Activated CD4-positive, alpha-beta T cell treated with anti-CD3 and anti-CD28 coated beads, Interleukin-2, amount 10 ng/mL, durations not matched to agents 24 days and 14 days (primary cell): Measurements from ENCODE around the gene TDO2. TPM values are rescaled to one million over a fixed set of nuclear protein-coding genes. Genes with fewer than 3 reads are reported as not detected.

Source experiments
- DNase-seq: peaks from one replicate; pipeline ENCODE4 v3.0.0; 2022
- H3K27ac Mint-ChIP-seq: one replicate; pipeline ENCODE4 v1.8.0; 2022; ENCODE audit warnings: mild to moderate bottlenecking, mixed read lengths
- H3K27me3 Mint-ChIP-seq: one replicate; pipeline ENCODE4 v1.8.0; 2022; ENCODE audit warnings: mixed read lengths
- H3K36me3 Mint-ChIP-seq: one replicate; pipeline ENCODE4 v1.8.0; 2022; ENCODE audit warnings: low read depth, mild to moderate bottlenecking, mixed read lengths
- H3K4me1 Mint-ChIP-seq: one replicate; pipeline ENCODE4 v1.8.0; 2021; ENCODE audit warnings: mixed read lengths
- H3K4me3 Mint-ChIP-seq: one replicate; pipeline ENCODE4 v1.8.0; 2022; ENCODE audit warnings: mild to moderate bottlenecking, moderate library complexity, mixed read lengths
- H3K9me3 Mint-ChIP-seq: one replicate; pipeline ENCODE4 v1.8.0; 2021; ENCODE audit warnings: mixed read lengths
- intact Hi-C: fragments of 100-400 bp; cut with micrococcal nuclease; formaldehyde crosslinking; loops from one replicate; pipeline ENCODE4 v1.15.1; 2023
- total RNA-seq: library from RNA; stranded (reverse); gene quantifications from 2 replicates; pipeline ENCODE4 v1.2.3, GENCODE V29; 2022

Gene TDO2
- not detected in 2 replicates for total RNA-seq

DNA sequence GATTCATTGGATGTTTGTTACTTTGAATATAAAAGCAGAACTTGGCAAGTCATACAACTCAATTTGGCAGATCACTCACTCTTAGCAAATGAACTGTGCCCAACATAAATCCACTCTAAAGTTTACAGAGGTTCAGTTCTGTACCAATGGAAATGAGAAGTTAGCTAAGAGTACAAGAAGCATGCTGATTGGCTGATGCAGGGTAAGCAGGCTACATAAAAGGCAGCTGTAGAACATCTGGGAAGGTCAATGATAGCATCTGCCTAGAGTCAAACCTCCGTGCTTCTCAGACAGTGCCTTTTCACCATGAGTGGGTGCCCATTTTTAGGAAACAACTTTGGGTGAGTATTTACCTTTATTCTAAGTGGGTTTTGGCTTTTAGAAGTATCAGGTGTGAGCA, at the start of gene TDO2:
Gene TDO2, plus strand, starts transcription at position 244 of the 400 bp plus-strand sequence. Its CDS starts 63 bp downstream, at position 307.
- no peaks in the 10 kb centered on the region for H3K36me3 Mint-ChIP-seq
- no peak within 1 kb of the TSS for H3K4me3 Mint-ChIP-seq
- H3K4me1 Mint-ChIP-seq = peaks cover 6% of the 10 kb centered on the region
- H3K27me3 Mint-ChIP-seq = peaks cover 4% of the 10 kb centered on the region
- no peak within 1 kb of the TSS for H3K27ac Mint-ChIP-seq
- no peaks in the 10 kb centered on the region for H3K9me3 Mint-ChIP-seq
- DNase-seq = no peak
- intact Hi-C loops = no loop called here

GRCh38 chr4:155854582-155855226, 48.8 kb upstream of the TDO2 start:
- no peaks in the 10 kb centered on the region for H3K27me3 Mint-ChIP-seq
- no peaks in the 10 kb centered on the region for H3K9me3 Mint-ChIP-seq
- no peaks in the 10 kb centered on the region for H3K36me3 Mint-ChIP-seq
- intact Hi-C loops = no loop called here
- H3K4me3 Mint-ChIP-seq = no peak overlapping the region
- H3K4me1 Mint-ChIP-seq = no peaks in the 10 kb centered on the region
- DNase-seq = no peak
- no peak overlapping the region for H3K27ac Mint-ChIP-seq

GRCh38 chr4:155855897-155856296, 47.6 kb upstream of the TDO2 start:
- no peaks in the 10 kb centered on the region for H3K9me3 Mint-ChIP-seq
- H3K4me1 Mint-ChIP-seq = no peaks in the 10 kb centered on the region
- intact Hi-C loops = no loop called here
- H3K4me3 Mint-ChIP-seq = no peak overlapping the region
- H3K27me3 Mint-ChIP-seq = no peaks in the 10 kb centered on the region
- no peak for DNase-seq
- H3K36me3 Mint-ChIP-seq = no peaks in the 10 kb centered on the region
- H3K27ac Mint-ChIP-seq = no peak overlapping the region

GRCh38 chr4:155866177-155866576, 37.3 kb upstream of the TDO2 start, which contains the start of gene ASIC5:
Gene ASIC5, minus strand, starts transcription at chr4:155866277. Its CDS starts 51 bp downstream, at chr4:155866226.
- Mint-ChIP-seq H3K4me3 (no peak within 1 kb of the TSS), H3K4me1 (no peaks in the 10 kb centered on the region), H3K27me3 (peaks cover 2% of the 10 kb centered on the region), H3K27ac (no peak within 1 kb of the TSS), H3K9me3 (no peaks in the 10 kb centered on the region), H3K36me3 (no peaks in the 10 kb centered on the region)
- no peak for DNase-seq
- intact Hi-C loops = no loop called here

GRCh38 chr4:155875878-155876277, 27.6 kb upstream of the TDO2 start:
- Mint-ChIP-seq H3K9me3 (no peaks in the 10 kb centered on the region), H3K4me1 (no peaks in the 10 kb centered on the region), H3K36me3 (no peaks in the 10 kb centered on the region), H3K27ac (no peak overlapping the region), H3K4me3 (no peak overlapping the region), H3K27me3 (no peaks in the 10 kb centered on the region)
- no peak for DNase-seq
- intact Hi-C loops = no loop called here

- DNase-seq = no peak
- Mint-ChIP-seq H3K27ac (no peak overlapping the region), H3K36me3 (no peaks in the 10 kb centered on the region), H3K27me3 (no peaks in the 10 kb centered on the region), H3K4me3 (no peak overlapping the region), H3K9me3 (no peaks in the 10 kb centered on the region), H3K4me1 (no peaks in the 10 kb centered on the region)
- intact Hi-C loops = no loop called here
These were observed 25.5 kb upstream of the TDO2 start for GRCh38 chr4:155877971-155878370.

- Mint-ChIP-seq H3K4me3 (no peak overlapping the region), H3K27me3 (no peaks in the 10 kb centered on the region), H3K4me1 (no peaks in the 10 kb centered on the region), H3K36me3 (no peaks in the 10 kb centered on the region), H3K27ac (no peak overlapping the region), H3K9me3 (no peaks in the 10 kb centered on the region)
- DNase-seq = no peak
- intact Hi-C loops = no loop called here
These were observed 24.9 kb upstream of the TDO2 start for GRCh38 chr4:155878611-155879010.

DNA sequence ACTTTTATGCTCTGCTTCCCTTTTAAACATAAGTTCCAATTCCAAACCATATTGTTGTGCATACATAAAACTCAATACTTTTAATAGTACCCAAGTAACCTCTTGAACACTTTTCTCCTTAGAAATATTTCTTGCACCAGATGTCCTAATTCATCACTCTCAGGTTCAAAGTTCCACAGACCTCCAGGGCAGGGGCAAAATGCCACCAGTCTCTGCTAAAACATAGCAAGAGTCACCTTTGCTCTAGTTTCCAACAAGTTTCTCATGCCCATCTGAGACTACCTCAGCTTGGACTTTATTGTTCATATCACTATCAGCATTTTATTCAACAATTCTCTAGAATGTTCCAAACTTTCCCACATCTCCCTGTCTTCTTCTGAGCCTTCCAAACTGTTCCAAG, 23.7 kb upstream of the TDO2 start:
- Mint-ChIP-seq H3K4me1 (no peaks in the 10 kb centered on the region), H3K4me3 (no peak overlapping the region), H3K27me3 (no peaks in the 10 kb centered on the region), H3K27ac (no peak overlapping the region), H3K9me3 (no peaks in the 10 kb centered on the region), H3K36me3 (no peaks in the 10 kb centered on the region)
- no peak for DNase-seq
- intact Hi-C loops = no loop called here

DNA sequence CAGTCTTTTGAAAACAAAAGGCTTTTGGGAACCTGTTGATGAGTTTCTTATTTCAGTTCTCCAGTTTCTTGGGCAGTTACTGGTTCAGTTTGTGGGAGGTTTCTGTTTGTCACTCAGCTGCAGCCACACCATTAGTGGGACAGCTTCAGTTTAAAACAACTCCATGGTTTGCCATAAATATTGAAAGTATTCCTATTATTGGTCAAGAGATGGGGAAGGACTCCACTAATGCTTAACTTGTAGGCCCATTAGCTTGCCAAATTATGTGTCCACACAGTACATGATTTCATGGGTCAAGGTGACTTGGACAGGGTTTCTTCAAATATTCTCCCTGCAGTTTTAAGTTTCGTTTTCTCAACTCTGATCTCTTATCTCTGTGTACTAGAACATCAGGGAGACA, 21.9 kb upstream of the TDO2 start:
- Mint-ChIP-seq H3K9me3 (no peaks in the 10 kb centered on the region), H3K4me3 (no peak overlapping the region), H3K27ac (no peak overlapping the region), H3K36me3 (no peaks in the 10 kb centered on the region), H3K4me1 (no peaks in the 10 kb centered on the region), H3K27me3 (no peaks in the 10 kb centered on the region)
- no peak for DNase-seq
- intact Hi-C loops = no loop called here

GRCh38 chr4:155883895-155884294, 19.6 kb upstream of the TDO2 start:
- Mint-ChIP-seq H3K9me3 (no peaks in the 10 kb centered on the region), H3K27me3 (no peaks in the 10 kb centered on the region), H3K27ac (no peak overlapping the region), H3K4me3 (no peak overlapping the region), H3K36me3 (no peaks in the 10 kb centered on the region), H3K4me1 (no peaks in the 10 kb centered on the region)
- intact Hi-C loops = no loop called here
- no peak for DNase-seq

- no peak for DNase-seq
- Mint-ChIP-seq H3K36me3 (no peaks in the 10 kb centered on the region), H3K9me3 (no peaks in the 10 kb centered on the region), H3K27me3 (no peaks in the 10 kb centered on the region), H3K27ac (no peak overlapping the region), H3K4me1 (no peaks in the 10 kb centered on the region), H3K4me3 (no peak overlapping the region)
- intact Hi-C loops = no loop called here
These were observed 17.8 kb upstream of the TDO2 start for GRCh38 chr4:155885666-155886065.

GRCh38 chr4:155887045-155887444, 16.5 kb upstream of the TDO2 start:
- H3K4me1 Mint-ChIP-seq = no peaks in the 10 kb centered on the region
- intact Hi-C loops = no loop called here

GRCh38 chr4:155887847-155888570, 15.5 kb upstream of the TDO2 start:
- H3K4me1 Mint-ChIP-seq = no peaks in the 10 kb centered on the region
- no peak overlapping the region for H3K27ac Mint-ChIP-seq
- H3K27me3 Mint-ChIP-seq = no peaks in the 10 kb centered on the region
- H3K4me3 Mint-ChIP-seq = no peak overlapping the region
- no peaks in the 10 kb centered on the region for H3K36me3 Mint-ChIP-seq
- H3K9me3 Mint-ChIP-seq = no peaks in the 10 kb centered on the region
- DNase-seq = no peak
- intact Hi-C loops = no loop called here

More at GRCh38 chr4:155887045-155887444, 16.5 kb upstream of the TDO2 start:
- no peaks in the 10 kb centered on the region for H3K36me3 Mint-ChIP-seq
- H3K27me3 Mint-ChIP-seq = no peaks in the 10 kb centered on the region
- no peak overlapping the region for H3K4me3 Mint-ChIP-seq
- DNase-seq = no peak
- no peak overlapping the region for H3K27ac Mint-ChIP-seq
- H3K9me3 Mint-ChIP-seq = no peaks in the 10 kb centered on the region

DNA sequence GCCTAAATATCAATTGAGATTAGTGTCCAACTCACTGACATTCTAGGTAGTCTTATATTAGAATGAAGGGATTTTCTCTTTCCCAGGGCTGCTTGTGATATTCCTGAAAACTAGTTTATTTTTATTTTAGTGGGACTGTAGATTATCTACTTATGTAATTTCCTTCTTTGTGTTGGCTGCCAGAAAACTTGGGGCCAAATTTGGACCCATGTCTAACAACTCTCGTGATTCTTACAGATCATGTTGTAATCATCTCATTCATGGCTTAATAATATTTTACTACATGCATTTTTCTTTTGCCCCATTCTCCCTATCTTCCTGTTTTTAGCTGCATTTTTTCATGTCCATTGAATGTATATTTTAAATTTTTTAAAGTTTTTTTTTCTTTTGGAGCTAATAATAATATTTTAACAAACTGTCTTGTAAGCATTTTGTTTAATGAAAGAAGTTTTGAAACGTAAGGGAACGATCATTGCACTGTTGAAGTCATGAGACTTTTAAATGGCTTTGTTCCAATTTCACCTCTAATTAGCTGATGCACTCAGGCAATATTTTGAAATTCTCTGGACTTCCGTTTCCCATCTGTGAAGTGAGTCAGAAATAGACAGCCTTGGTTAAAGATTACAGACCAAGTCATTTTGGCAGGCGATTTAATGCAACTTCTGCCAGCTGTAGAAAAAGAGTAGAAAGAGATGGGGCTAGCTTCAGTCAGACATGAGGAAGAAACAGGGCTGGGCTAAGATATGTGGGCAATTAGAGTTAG, 14.3 kb upstream of the TDO2 start:
- Mint-ChIP-seq H3K36me3 (no peaks in the 10 kb centered on the region), H3K27me3 (no peaks in the 10 kb centered on the region), H3K9me3 (no peaks in the 10 kb centered on the region), H3K4me1 (no peaks in the 10 kb centered on the region), H3K4me3 (no peak overlapping the region), H3K27ac (no peak overlapping the region)
- DNase-seq = no peak
- intact Hi-C loops = no loop called here
